H9 (cell line): ENCODE results near the gene TMTC2. TPM values are rescaled to one million over a fixed set of nuclear protein-coding genes. Genes with fewer than 3 reads are reported as not detected.

ENCODE experiments used
- DNase-seq: peaks from one replicate; pipeline ENCODE4 v3.0.0-alpha.2; 2017
- H2AFZ ChIP-seq: one replicate; pipeline ENCODE4 v1.6.1; 2013; ENCODE audit warnings: mild to moderate bottlenecking, low read length, control low read depth, moderate library complexity
- H2AK5ac ChIP-seq: 2 replicates; pipeline ENCODE4 v1.6.1; 2013; ENCODE audit warnings: low read length, control low read depth, mixed read lengths; ENCODE audit not compliant: insufficient read length
- H2BK120ac ChIP-seq: one replicate; pipeline ENCODE4 v1.6.1; 2013; ENCODE audit warnings: low read depth, mild to moderate bottlenecking, low read length, control low read depth, inconsistent platforms; ENCODE audit not compliant: poor library complexity, severe bottlenecking
- H2BK12ac ChIP-seq: 2 replicates; pipeline ENCODE4 v1.6.1; 2013; ENCODE audit warnings: low read length, control low read depth, mixed read lengths, low read depth; ENCODE audit not compliant: insufficient read length
- H2BK15ac ChIP-seq: 2 replicates; pipeline ENCODE4 v1.6.1; 2013; ENCODE audit warnings: low read depth, low read length, control low read depth
- H2BK20ac ChIP-seq: one replicate; pipeline ENCODE4 v1.6.1; 2013; ENCODE audit warnings: low read depth, mild to moderate bottlenecking, low read length, control low read depth, inconsistent platforms; ENCODE audit not compliant: poor library complexity, severe bottlenecking
- H2BK5ac ChIP-seq: 2 replicates; pipeline ENCODE4 v1.6.1; 2013; ENCODE audit warnings: low read length, control low read depth, mixed read lengths; ENCODE audit not compliant: insufficient read length
- H3K14ac ChIP-seq: 2 replicates; pipeline ENCODE4 v1.6.1; 2013; ENCODE audit warnings: low read length, control low read depth; ENCODE audit not compliant: insufficient read depth
- H3K18ac ChIP-seq: 2 replicates; pipeline ENCODE4 v1.6.1; 2013; ENCODE audit warnings: low read depth, mild to moderate bottlenecking, mixed read lengths, low read length, control low read depth; ENCODE audit not compliant: insufficient read length
- H3K23ac ChIP-seq: 2 replicates; pipeline ENCODE4 v1.6.1; 2013; ENCODE audit warnings: low read length, control low read depth, mixed read lengths, low read depth; ENCODE audit not compliant: insufficient read length
- H3K23me2 ChIP-seq: 2 replicates; pipeline ENCODE4 v1.6.1; 2013; ENCODE audit warnings: low read depth, mild to moderate bottlenecking, mixed read lengths, low read length, control low read depth; ENCODE audit not compliant: insufficient read length, poor library complexity, severe bottlenecking
- H3K27ac ChIP-seq: 2 replicates; pipeline ENCODE4 v1.5.1; 2013; ENCODE audit warnings: low read length, control low read depth, mixed read lengths, low read depth; ENCODE audit not compliant: insufficient read length
- H3K27me3 ChIP-seq: 2 replicates; pipeline ENCODE4 v1.6.1; 2013; ENCODE audit warnings: low read length, control low read depth, inconsistent platforms; ENCODE audit not compliant: insufficient read depth
- H3K4ac ChIP-seq: 2 replicates; pipeline ENCODE4 v1.6.1; 2013; ENCODE audit warnings: low read depth, mild to moderate bottlenecking, control low read depth, inconsistent platforms, low read length, moderate library complexity
- H3K4me1 ChIP-seq: 2 replicates; pipeline ENCODE4 v1.6.1; 2013; ENCODE audit warnings: low read length, control low read depth, inconsistent platforms; ENCODE audit not compliant: insufficient read depth
- H3K4me2 ChIP-seq: 2 replicates; pipeline ENCODE4 v1.6.1; 2013; ENCODE audit warnings: low read length, control low read depth, mixed read lengths; ENCODE audit not compliant: insufficient read length, insufficient read depth
- H3K56ac ChIP-seq: 2 replicates; pipeline ENCODE4 v1.6.1; 2013; ENCODE audit warnings: low read depth, mild to moderate bottlenecking, mixed read lengths, low read length, control low read depth; ENCODE audit not compliant: insufficient read length
- H3K79me1 ChIP-seq: 2 replicates; pipeline ENCODE4 v1.6.1; 2013; ENCODE audit warnings: low read depth, mild to moderate bottlenecking, moderate library complexity, low read length, control low read depth, inconsistent platforms; ENCODE audit not compliant: insufficient read depth, poor library complexity, severe bottlenecking
- H3K79me2 ChIP-seq: 2 replicates; pipeline ENCODE4 v1.6.1; 2013; ENCODE audit warnings: low read length, control low read depth, inconsistent platforms; ENCODE audit not compliant: insufficient read depth
- H3K9ac ChIP-seq: 2 replicates; pipeline ENCODE4 v1.6.1; 2013; ENCODE audit warnings: low read length, control low read depth, mixed read lengths; ENCODE audit not compliant: insufficient read length; ENCODE audit errors: extremely low read depth
- H3K9me3 ChIP-seq: one replicate; pipeline ENCODE4 v1.6.1; 2013; ENCODE audit warnings: low read depth, low read length, inconsistent platforms; ENCODE audit not compliant: control insufficient read depth
- H3T11ph ChIP-seq: one replicate; pipeline ENCODE4 v1.6.1; 2013; ENCODE audit warnings: mild to moderate bottlenecking, low read length, control low read depth, inconsistent platforms
- H4K20me1 ChIP-seq: one replicate; pipeline ENCODE4 v1.6.1; 2013; ENCODE audit not compliant: control insufficient read depth, insufficient read length, insufficient read depth
- H4K5ac ChIP-seq: 2 replicates; pipeline ENCODE4 v1.6.1; 2013; ENCODE audit warnings: low read depth, mild to moderate bottlenecking, mixed read lengths, low read length, control low read depth; ENCODE audit not compliant: insufficient read length
- H4K8ac ChIP-seq: replicated peaks from 2 replicates; pipeline ENCODE4 v1.6.1; 2013; ENCODE audit warnings: low read length, control low read depth, mixed read lengths, low read depth; ENCODE audit not compliant: insufficient read length
- H4K91ac ChIP-seq: 2 replicates; pipeline ENCODE4 v1.6.1; 2013; ENCODE audit warnings: low read depth, mild to moderate bottlenecking, moderate library complexity, mixed read lengths, low read length, control low read depth; ENCODE audit not compliant: insufficient read length
- H3K27ac Mint-ChIP-seq, 3 experiments: 2 replicates in 2 of 3; 3 replicates in 1 of 3; pipeline ENCODE4 v1.8.0; 2020 to 2021; ENCODE audit warnings: mixed read lengths in 3 of 3, mild to moderate bottlenecking in 1 of 3, moderate library complexity in 1 of 3
- H3K27me3 Mint-ChIP-seq: 2 replicates; pipeline ENCODE4 v1.8.0; 2021; ENCODE audit warnings: low read depth, mild to moderate bottlenecking, moderate library complexity, mixed read lengths
- H3K36me3 Mint-ChIP-seq, 3 experiments: 2 replicates in 2 of 3; 3 replicates in 1 of 3; pipeline ENCODE4 v1.8.0; 2020 to 2021; ENCODE audit warnings: low read depth in 3 of 3, mixed read lengths in 3 of 3; ENCODE audit not compliant: insufficient read depth in 1 of 3
- H3K4me1 Mint-ChIP-seq, 2 experiments: 2 replicates each; pipeline ENCODE4 v1.8.0; 2020; ENCODE audit warnings: mixed read lengths in 2 of 2
- H3K4me3 Mint-ChIP-seq, 2 experiments: 2 replicates in 1 of 2; 3 replicates in 1 of 2; pipeline ENCODE4 v1.8.0; 2020 to 2021; ENCODE audit warnings: mild to moderate bottlenecking in 2 of 2, mixed read lengths in 2 of 2, moderate library complexity in 1 of 2
- H3K9me3 Mint-ChIP-seq, 2 experiments: 2 replicates in 1 of 2; 3 replicates in 1 of 2; pipeline ENCODE4 v1.8.0; 2020; ENCODE audit warnings: mild to moderate bottlenecking in 2 of 2, mixed read lengths in 2 of 2, moderate library complexity in 1 of 2
- WGBS: extraction: QIAGEN DNeasy Blood & Tissue Kit; methylation state at CpG from one replicate; pipeline ENCODE4 v1.1.7; 2013; ENCODE audit warnings: missing lambda C conversion rate, low lambda C conversion rate, mixed read lengths; ENCODE audit not compliant: insufficient read length; ENCODE audit errors: extremely low coverage; 5-methylcytosine and 5-hydroxymethylcytosine counted together
- total RNA-seq: library from RNA; stranded (reverse); gene quantifications from 2 replicates; pipeline ENCODE4 v1.2.1, GENCODE V29; 2021
- TF ChIP-seq, protein P1 (sequence below): fragments of 200-600 bp; sonication (generic); conservative IDR thresholded peaks from 3 replicates; pipeline ENCODE4 v1.8.0; 2021; ENCODE audit warnings: antibody characterized with exemption, mild to moderate bottlenecking

The TMTC2 gene
- total RNA-seq, 1 experiment from 2014 or later: 3.1 TPM

- H3K9ac ChIP-seq: no peak overlapping the region
- H4K91ac ChIP-seq: no peak overlapping the region
- no peak overlapping the region for H3K27ac ChIP-seq
- no peaks in the 10 kb centered on the region for H3K23me2 ChIP-seq
- DNase-seq: no peak
- no peak overlapping the region for H2BK12ac ChIP-seq
- Mint-ChIP-seq H3K27me3 (no peaks in the 10 kb centered on the region), H3K27ac (no peak overlapping the region), H3K4me3 (no peak overlapping the region), H3K4me1 (peaks cover 10 to 13% of the 10 kb centered on the region in 2 experiments), H3K9me3 (no peaks in the 10 kb centered on the region; a peak in 2 of 5 replicates), H3K36me3 (no peaks in the 10 kb centered on the region)
- no peak overlapping the region for H2BK5ac ChIP-seq
- no peak overlapping the region for H2BK15ac ChIP-seq
- no peaks in the 10 kb centered on the region for H3K79me1 ChIP-seq
- TF ChIP-seq, protein P1, sequence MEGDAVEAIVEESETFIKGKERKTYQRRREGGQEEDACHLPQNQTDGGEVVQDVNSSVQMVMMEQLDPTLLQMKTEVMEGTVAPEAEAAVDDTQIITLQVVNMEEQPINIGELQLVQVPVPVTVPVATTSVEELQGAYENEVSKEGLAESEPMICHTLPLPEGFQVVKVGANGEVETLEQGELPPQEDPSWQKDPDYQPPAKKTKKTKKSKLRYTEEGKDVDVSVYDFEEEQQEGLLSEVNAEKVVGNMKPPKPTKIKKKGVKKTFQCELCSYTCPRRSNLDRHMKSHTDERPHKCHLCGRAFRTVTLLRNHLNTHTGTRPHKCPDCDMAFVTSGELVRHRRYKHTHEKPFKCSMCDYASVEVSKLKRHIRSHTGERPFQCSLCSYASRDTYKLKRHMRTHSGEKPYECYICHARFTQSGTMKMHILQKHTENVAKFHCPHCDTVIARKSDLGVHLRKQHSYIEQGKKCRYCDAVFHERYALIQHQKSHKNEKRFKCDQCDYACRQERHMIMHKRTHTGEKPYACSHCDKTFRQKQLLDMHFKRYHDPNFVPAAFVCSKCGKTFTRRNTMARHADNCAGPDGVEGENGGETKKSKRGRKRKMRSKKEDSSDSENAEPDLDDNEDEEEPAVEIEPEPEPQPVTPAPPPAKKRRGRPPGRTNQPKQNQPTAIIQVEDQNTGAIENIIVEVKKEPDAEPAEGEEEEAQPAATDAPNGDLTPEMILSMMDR: no peak
- H3K4ac ChIP-seq: no peak overlapping the region
- no peak overlapping the region for H2AFZ ChIP-seq
- no peak overlapping the region for H3K56ac ChIP-seq
- no peak overlapping the region for H3K14ac ChIP-seq
- WGBS: no CpG with 5 or more reads among the region's 5 CpGs
- H3T11ph ChIP-seq: no peak overlapping the region
- H2BK20ac ChIP-seq: no peak overlapping the region
- H2BK120ac ChIP-seq: no peak overlapping the region
- H3K23ac ChIP-seq: no peak overlapping the region
- no peaks in the 10 kb centered on the region for H3K4me1 ChIP-seq
- H4K5ac ChIP-seq: no peak overlapping the region
- no peak overlapping the region for H2AK5ac ChIP-seq
- no peaks in the 10 kb centered on the region for H4K20me1 ChIP-seq
- no peaks in the 10 kb centered on the region for H3K9me3 ChIP-seq
- no peak overlapping the region for H3K4me2 ChIP-seq
- no peak overlapping the region for H3K18ac ChIP-seq
- no peaks in the 10 kb centered on the region for H3K79me2 ChIP-seq
- H3K27me3 ChIP-seq: no peaks in the 10 kb centered on the region
- no peak overlapping the region for H4K8ac ChIP-seq
Observed at GRCh38 chr12:83156815-83157214, 470.1 kb downstream of the TMTC2 start.
